K562 (cell line): ENCODE measurements around the gene MAP2K7.
A peak's percentile ranks its signal among the peaks of the same experiment; 100 is the strongest.

Experiments
- CTCF ChIP-seq, 3 experiments: IDR thresholded peaks in 2 of 3; conservative IDR thresholded peaks in 1 of 3; 2 replicates each; pipeline ENCODE4 v1.5.1; 2011 to 2012; ENCODE audit warnings: low read length in 3 of 3, mild to moderate bottlenecking in 3 of 3, control low read depth in 2 of 3, improper control_type of control experiment in 1 of 3, inconsistent platforms in 1 of 3, low read depth in 1 of 3, mixed read lengths in 1 of 3, moderate library complexity in 1 of 3; ENCODE audit not compliant: insufficient read depth in 2 of 3
- EZH2 ChIP-seq: IDR thresholded peaks from 2 replicates; pipeline ENCODE4 v1.6.1; 2012; ENCODE audit warnings: low read depth, mild to moderate bottlenecking, inconsistent platforms, low read length, borderline replicate concordance
- GATAD2B ChIP-seq: fragments of 450-650 bp; IDR thresholded peaks from 2 replicates; pipeline ENCODE4 v1.6.1; 2017; ENCODE audit warnings: mild to moderate bottlenecking, borderline replicate concordance
- HDAC1 ChIP-seq, 2 experiments: fragments of 450-650 bp; IDR thresholded peaks; 2 replicates each; pipeline ENCODE4 v1.6.1; 2016 to 2017; ENCODE audit warnings: inconsistent platforms in 1 of 2, mild to moderate bottlenecking in 1 of 2, moderate library complexity in 1 of 2
- NR3C1 ChIP-seq: sonication (generic); formaldehyde crosslinking; IDR thresholded peaks from 2 replicates; pipeline ENCODE4 v1.8.1; 2022; ENCODE audit warnings: missing genetic modification reagents
- PKNOX1 ChIP-seq: fragments of 450-650 bp; IDR thresholded peaks from 2 replicates; pipeline ENCODE4 v1.6.1; 2016
- YY1 ChIP-seq, 3 experiments: IDR thresholded peaks; 2 replicates each; pipeline ENCODE4 v1.6.1; 2011; ENCODE audit warnings: low read length in 2 of 3, mild to moderate bottlenecking in 2 of 3, moderate library complexity in 2 of 3, borderline replicate concordance in 1 of 3, control low read depth in 1 of 3, low read depth in 1 of 3; ENCODE audit not compliant: insufficient read depth in 3 of 3, insufficient replicate concordance in 2 of 3, control insufficient read depth in 1 of 3, insufficient read length in 1 of 3; ENCODE audit errors: extremely low read depth in 1 of 3
- TF ChIP-seq, protein P1 (sequence below): sonication (generic); formaldehyde crosslinking; IDR thresholded peaks from 2 replicates; pipeline ENCODE4 v1.5.0; 2020; ENCODE audit warnings: missing genetic modification reagents

DNA sequence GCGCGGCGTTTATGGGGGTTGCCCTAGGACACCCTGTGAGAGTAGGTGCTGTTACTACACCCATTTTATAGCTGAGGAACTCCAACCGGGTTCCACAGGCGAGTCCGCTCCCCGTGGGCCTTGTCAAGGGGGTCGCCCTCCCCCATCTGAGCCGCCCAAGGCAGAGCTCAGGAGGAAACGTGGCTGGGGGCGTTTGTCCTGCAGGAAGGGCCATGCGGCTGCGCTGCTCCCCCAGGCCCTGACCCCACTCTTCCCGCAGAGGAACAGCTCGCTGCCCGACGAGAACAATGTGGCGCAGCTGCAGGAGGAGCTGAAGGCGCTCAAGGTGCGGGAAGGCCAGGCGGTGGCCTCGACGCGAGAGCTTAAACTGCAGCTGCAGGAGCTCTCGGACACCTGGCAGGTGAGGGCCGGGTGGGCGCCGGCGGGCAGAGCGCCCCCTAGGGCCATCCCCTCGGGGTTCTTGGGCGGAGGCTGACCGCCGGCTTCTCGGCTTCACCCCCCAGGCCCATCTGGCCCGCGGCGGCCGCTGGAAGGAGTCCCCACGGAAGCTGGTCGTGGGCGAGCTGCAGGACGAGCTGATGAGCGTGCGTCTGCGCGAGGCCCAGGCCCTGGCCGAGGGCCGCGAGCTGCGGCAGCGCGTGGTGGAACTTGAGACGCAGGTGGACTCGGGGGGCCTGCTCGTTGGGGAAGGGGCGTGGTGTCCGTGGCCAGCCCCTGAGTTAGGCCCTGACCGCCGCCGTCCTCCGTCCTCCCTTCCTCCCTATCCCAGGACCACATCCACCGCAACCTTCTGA is 41.9 kb upstream of the MAP2K7 start:
- TF ChIP-seq GATAD2B, result no peak
- TF ChIP-seq YY1 (IDR thresholded peaks at IDR 0.05; ENCODE audit: borderline replicate concordance in 1 of 3, control insufficient read depth in 1 of 3, extremely low read depth in 1 of 3, insufficient read depth in 3 of 3, insufficient read length in 1 of 3, insufficient replicate concordance in 2 of 3, low read depth in 1 of 3, low read length in 2 of 3), result no peak
- TF ChIP-seq, protein P1, sequence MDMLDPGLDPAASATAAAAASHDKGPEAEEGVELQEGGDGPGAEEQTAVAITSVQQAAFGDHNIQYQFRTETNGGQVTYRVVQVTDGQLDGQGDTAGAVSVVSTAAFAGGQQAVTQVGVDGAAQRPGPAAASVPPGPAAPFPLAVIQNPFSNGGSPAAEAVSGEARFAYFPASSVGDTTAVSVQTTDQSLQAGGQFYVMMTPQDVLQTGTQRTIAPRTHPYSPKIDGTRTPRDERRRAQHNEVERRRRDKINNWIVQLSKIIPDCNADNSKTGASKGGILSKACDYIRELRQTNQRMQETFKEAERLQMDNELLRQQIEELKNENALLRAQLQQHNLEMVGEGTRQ (CRISPR knock-in tag), result no peak
- TF ChIP-seq HDAC1 (IDR thresholded peaks at IDR 0.05), result no peak
- TF ChIP-seq PKNOX1, result no peak
- 0 out of 6 replicates have a peak, but pooled peaks of 1 of the 3 experiments have one; percentile 9 for TF ChIP-seq CTCF (IDR thresholded peaks at IDR 0.05 in 2 of 3, conservative IDR thresholded peaks at IDR 0.05 in 1 of 3; ENCODE audit: insufficient read depth in 2 of 3, low read depth in 1 of 3, low read length in 3 of 3)
- no peak for TF ChIP-seq EZH2
- 0 out of 2 replicates have a peak, but pooled peaks have one; percentile 35 for TF ChIP-seq NR3C1 (CRISPR knock-in tag)
